ENCODE data around the gene LGALS8.

DNA sequence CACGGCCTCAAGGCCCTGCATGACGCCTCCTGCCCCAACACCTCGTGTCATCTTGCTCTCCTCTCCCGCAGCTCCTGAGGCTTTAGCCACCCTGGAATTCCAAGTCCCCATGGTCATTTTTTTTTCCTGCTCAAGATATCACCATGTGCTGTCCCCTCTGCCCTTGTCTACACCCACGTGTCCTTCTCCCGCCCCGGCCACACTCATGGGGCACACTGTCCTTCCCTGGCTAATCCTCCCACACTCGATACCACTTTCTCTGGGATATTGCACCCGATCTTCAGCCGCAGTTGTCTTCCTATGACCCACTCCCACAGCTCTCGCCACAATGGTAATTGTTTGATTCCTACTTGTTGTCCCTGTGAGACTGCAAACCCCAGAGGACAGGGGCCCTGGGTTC lies 29.7 kb upstream of the LGALS8 start:
- TF ChIP-seq, protein P1, sequence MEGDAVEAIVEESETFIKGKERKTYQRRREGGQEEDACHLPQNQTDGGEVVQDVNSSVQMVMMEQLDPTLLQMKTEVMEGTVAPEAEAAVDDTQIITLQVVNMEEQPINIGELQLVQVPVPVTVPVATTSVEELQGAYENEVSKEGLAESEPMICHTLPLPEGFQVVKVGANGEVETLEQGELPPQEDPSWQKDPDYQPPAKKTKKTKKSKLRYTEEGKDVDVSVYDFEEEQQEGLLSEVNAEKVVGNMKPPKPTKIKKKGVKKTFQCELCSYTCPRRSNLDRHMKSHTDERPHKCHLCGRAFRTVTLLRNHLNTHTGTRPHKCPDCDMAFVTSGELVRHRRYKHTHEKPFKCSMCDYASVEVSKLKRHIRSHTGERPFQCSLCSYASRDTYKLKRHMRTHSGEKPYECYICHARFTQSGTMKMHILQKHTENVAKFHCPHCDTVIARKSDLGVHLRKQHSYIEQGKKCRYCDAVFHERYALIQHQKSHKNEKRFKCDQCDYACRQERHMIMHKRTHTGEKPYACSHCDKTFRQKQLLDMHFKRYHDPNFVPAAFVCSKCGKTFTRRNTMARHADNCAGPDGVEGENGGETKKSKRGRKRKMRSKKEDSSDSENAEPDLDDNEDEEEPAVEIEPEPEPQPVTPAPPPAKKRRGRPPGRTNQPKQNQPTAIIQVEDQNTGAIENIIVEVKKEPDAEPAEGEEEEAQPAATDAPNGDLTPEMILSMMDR (IDR thresholded peaks at IDR 0.05), result no peak
- TF ChIP-seq TCF7L2 (IDR thresholded peaks at IDR 0.05; ENCODE audit: low read depth, low read length), result no peak
